NCI-H446 (cell line): ENCODE measurements around the gene GTF2IRD1.
"Not testable (repeated sequence)": the region's sequence is repeated elsewhere in the genome, so short reads cannot be mapped to it uniquely, and the experiment has no call there.

Experiments
- DNase-seq, 2 experiments: peaks; one replicate each; lab custom pipeline; 2025; lab: John Stamatoyannopoulos, UW

The GTF2IRD1 gene

GRCh38 chr7:74466196-74466813 lies 12.6 kb downstream of the GTF2IRD1 start:
- DNase-seq: no peak

GRCh38 chr7:74467876-74468275 lies 14.2 kb downstream of the GTF2IRD1 start:
- no peak for DNase-seq

GRCh38 chr7:74470504-74470903 lies 16.8 kb downstream of the GTF2IRD1 start:
- no peak for DNase-seq

DNA sequence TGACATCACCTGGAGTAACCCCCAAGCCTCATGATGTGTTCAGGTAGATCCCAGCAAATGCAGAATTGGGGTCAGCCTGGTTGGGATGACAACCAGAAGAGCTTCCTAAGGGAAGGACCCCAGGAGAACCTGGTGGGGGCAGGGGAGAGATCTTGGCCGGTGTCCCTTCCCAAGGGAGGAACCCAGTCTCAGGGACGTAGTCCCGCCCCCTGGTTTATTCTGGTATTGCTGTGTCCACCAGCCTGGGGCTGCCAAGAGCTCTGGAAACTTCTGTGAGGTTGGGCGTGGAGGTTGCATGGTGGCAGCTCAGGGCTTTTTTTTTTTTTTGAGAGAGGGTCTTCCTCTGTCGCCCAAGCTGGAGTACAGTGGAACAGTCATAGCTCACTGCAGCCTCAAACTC lies 19.4 kb downstream of the GTF2IRD1 start:
- no peak for DNase-seq

- DNase-seq: no peak
Measured at GRCh38 chr7:74474271-74474865, 20.7 kb downstream of the GTF2IRD1 start.

DNA sequence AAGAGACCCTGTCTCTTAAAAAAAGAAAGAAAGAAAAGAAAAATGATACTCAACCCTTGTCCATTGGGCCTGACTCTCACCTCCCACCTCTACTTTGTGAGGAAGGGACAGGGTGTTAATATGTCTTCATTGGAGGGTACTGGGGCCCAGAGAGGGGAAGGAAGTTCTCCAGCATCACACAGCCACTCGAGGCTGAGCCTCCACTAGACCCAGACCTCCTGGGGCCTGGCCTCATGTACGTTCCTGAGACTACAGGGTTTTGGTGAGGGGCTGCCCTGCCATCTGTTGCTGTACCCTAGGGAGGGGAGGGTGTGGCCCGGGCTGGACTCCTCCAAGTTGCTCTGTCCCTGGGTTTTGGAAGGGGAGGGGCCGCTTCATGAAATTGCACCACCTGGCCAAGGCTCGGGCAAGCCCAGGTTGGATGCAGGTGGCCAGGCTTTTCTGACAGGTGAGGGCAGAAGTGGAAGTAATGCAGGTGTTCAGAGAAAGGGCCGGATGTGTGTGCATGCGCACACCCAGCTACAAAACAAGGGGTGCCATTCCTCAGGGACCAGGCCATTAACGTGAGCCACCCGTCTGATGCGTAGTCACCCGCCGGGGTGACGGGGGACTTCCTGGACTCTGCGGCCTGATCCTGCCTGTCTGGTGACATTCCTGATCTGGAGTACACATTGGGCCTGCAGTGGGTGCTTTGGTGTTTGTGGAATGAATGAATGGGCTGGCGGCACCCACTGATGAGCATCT lies 21.7 kb downstream of the GTF2IRD1 start:
- no peak for DNase-seq

- DNase-seq: no peak
Measured at GRCh38 chr7:74475987-74476350, 22.3 kb downstream of the GTF2IRD1 start.

DNA sequence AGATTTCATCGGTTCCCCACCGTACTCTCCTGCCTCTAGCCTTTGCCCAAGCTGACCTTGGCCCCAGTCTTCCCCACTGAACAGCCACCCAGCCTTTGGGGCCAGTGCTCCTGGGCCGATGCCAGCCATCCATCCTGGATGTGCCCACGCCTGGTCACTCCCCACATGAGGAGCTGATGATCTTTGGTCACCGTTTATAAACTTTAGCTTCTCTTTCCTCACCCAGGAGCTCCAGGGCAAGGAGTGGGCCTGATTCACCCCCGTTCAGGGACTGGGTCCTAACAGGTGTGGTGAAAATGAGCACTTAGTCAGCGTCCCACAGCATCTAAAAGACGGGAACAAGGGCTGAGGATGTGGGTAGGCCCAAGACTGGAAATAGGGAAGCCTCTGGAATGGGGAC lies 22.9 kb downstream of the GTF2IRD1 start:
- DNase-seq: no peak

- no peak for DNase-seq
Measured at GRCh38 chr7:74478671-74479065, 25.0 kb downstream of the GTF2IRD1 start.

GRCh38 chr7:74479066-74479781 lies 25.5 kb downstream of the GTF2IRD1 start:
- no peak for DNase-seq

GRCh38 chr7:74479961-74480829 lies 26.5 kb downstream of the GTF2IRD1 start:
- DNase-seq: no peak

- DNase-seq: no peak
Measured at GRCh38 chr7:74480861-74481417, 27.2 kb downstream of the GTF2IRD1 start.

DNA sequence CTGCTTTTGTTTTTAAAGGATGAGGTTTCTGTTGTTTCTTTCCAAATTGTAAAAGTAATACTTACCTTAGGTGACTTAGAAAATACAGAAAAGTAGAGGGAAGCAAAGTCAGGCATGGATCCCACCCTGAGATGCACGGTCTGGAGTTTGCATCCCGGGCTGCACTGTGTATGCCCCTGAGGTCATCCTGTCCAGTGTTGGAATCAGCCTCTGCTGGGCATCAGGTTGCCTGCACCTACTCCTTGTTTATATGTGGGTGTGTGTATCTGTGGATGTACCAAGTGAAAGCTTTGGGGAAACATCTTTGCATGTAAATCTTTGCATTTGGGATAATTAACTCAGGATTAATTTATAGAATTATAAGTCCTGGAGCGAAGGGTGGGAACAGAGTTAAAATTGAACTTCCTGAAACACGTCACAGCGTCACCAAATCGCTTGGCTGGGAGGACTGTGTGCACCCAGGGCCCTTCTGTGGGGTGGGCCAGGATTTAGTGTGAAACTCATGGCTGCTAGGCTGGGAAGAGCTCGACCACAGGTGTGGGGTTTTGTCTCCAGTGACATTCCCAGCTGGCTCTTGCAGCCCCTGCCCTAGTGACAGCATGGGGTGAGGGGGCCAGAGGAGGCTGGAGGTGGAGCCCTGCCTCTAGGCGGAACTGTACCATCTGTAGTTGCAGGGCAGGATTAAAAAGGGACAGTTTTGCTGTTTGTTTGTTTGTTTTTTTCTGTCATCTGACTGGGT lies 27.9 kb downstream of the GTF2IRD1 start:
- DNase-seq: no peak

DNA sequence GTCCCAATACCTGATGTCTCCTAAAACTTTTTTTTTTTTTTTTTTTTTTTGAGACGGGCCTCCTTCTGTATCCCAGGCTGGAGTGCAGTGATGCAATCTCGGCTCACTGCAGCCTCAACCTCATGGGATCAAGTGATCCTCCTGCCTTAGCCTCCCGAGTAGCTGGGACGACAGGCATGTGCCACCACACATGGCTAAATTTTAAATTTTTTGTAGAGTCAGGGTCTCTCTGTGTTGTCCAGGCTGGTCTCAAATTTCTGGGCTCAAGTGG lies 28.4 kb downstream of the GTF2IRD1 start:
- no peak for DNase-seq

DNA sequence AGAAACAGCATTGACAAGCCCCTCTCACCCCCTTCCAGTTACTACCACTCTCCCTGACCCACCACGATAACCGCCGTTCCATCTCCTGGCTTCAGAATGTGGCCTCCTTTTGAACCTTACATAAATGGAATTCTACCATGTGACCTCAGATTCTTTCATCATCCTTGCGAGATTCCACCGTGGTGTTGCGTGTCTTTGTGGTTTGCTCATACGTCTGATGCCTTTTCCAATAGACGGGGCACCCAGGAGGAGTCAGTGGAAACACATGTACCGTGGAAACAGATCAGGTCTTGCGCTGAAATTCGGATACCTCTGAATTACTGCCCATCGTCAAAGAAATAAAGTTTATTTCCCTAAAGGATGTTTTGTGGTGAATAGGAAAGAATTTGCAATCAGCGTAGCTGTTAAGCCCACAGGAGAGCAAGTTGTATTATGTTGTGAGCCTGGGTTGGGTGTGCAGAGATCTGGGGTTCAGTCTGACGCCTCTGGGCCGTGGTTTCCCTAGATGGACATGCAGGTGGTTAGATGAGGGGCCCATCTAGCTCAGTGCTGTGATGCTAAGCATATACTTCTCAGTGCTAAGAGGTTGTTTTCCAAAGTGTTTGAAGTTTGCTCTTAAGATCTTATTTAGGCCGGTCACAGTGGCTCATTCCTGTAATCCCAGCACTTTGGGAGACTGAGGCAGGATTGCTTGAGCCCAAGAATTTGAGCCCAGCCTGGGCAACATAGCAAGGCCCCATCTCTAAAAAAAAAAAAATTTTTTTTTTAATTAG lies 29.1 kb downstream of the GTF2IRD1 start:
- DNase-seq: no peak

DNA sequence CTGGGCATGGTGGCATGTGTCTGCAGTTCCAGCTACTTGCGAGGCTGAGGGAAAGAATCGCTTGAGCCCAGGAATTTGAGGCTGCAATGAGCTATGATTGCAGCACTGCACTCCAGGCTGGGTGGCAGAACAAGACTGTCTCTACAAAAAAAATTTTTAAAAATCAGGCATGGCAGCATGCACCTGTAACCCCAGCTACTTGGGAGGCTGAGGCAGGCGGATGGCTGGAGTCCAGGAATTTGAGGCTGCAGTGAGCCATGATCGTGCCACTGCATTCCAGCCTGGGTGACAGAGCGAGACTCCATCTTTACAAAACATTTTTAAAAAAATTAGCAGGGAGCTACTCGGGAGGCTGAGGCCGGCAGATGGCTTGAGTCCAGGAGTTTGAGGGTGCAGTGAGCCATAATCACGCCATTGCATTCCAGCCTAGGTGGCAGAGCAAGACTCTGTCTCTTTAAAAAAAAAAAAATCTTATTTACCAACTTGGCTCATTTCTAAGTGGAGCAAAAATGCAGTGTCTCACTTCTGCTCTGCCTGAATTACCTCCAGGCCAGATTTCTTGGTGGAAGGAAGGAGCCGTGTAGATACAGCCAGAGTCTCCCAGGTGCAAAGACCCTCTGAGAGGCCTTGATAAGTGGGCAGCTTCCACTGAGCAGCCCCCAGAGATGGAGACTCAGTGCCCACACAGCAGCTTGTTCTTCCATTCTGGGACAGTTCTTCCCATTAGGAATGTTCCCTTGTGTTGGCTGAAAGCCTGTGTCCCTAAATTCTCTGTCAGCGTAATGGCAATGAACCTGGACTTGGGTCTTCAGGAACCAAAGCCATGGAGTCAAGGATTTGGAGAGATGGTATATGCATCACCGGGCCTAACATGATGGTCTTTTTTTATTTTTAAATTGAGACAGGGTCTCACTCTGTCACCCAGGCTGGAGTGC lies 30.0 kb downstream of the GTF2IRD1 start:
- no peak for DNase-seq

DNA sequence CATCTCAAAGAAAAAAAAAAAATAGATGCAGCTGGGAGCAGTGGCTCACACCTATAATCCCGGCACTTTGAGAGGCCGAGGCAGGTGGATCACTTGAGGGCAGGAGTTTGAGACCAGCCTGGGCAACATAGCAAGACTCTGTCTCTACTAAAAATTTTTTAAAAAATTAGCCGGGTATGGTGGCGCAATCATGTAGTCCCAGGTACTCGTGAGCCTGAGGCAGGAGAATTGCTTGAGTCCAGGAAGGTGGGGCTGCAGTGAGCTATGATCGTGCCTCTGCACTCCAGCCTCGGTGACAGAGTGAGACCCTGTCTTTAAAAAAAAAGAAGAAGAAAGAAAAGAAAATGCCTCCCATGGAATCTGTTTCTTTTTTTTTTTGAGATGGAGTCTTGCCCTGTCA lies 31.9 kb downstream of the GTF2IRD1 start:
- no peak for DNase-seq

DNA sequence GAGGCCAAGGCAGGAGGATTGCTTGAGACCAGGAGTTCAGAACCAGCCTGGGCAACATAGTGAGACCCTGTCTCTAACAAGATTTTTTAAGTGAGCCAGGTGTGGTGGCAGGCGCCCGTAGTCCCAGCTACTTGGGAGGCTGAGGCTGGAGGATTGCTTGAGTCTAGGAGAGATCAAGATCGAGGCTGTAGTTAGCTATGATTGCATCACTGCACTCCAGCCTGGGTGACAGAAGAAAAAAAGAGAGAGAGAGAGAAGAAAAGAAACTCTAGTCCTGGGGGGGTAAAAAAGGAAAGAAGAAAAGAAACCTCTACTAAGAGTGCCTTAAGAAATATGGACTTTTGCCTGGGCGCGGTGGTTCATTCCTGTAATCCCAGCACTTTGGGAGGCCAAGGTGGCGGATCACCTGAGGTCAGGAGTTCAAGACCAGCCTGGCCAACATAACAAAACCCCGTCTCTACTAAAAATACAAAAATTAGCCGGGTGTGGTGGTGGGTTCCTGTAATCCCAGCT lies 34.9 kb downstream of the GTF2IRD1 start:
- DNase-seq: not testable (repeated sequence)
